Fibroblast of skin of left biceps (primary cell): ENCODE measurements around the gene KLHDC1.
"Not testable (repeated sequence)": the region's sequence is repeated elsewhere in the genome, so short reads cannot be mapped to it uniquely, and the experiment has no call there.

ENCODE experiments used
- DNase-seq, 2 experiments: peaks; one replicate each; pipeline ENCODE4 v3.0.0-alpha.2; 2013; ENCODE audit warnings: low read depth in 2 of 2

KLHDC1 gene

GRCh38 chr14:49692811-49693734 lies at the start of gene KLHDC1:
Gene KLHDC1 (plus strand): TSS chr14:49693120. CDS start chr14:49693195, 75 bp downstream.
- DNase-seq: peak; percentile 34 to 50

- no peak for DNase-seq
Observed at GRCh38 chr14:49653508-49653907, 39.4 kb upstream of the KLHDC1 start.

GRCh38 chr14:49654511-49654910 lies 38.4 kb upstream of the KLHDC1 start:
- no peak for DNase-seq

GRCh38 chr14:49657500-49657899 lies 35.4 kb upstream of the KLHDC1 start:
- DNase-seq: not testable (repeated sequence)

GRCh38 chr14:49659526-49660455 lies 33.1 kb upstream of the KLHDC1 start:
- DNase-seq: no peak

GRCh38 chr14:49670475-49670874 lies 22.4 kb upstream of the KLHDC1 start:
- no peak for DNase-seq

GRCh38 chr14:49673586-49673985 lies 19.3 kb upstream of the KLHDC1 start:
- no peak for DNase-seq

GRCh38 chr14:49677643-49678042 lies 15.3 kb upstream of the KLHDC1 start:
- DNase-seq: no peak

- DNase-seq: no peak
Observed at GRCh38 chr14:49679271-49679670, 13.6 kb upstream of the KLHDC1 start.

GRCh38 chr14:49686425-49686824 lies 6.5 kb upstream of the KLHDC1 start:
- DNase-seq: no peak

- DNase-seq: peak; percentile 30 to 32
Observed at GRCh38 chr14:49687942-49688700, 4.8 kb upstream of the KLHDC1 start, which contains the start of gene POLE2. Gene POLE2 (minus strand): TSS chr14:49688214. CDS start chr14:49688203, 11 bp downstream.

- DNase-seq: no peak
Observed at GRCh38 chr14:49688701-49689030, 4.3 kb upstream of the KLHDC1 start.

- DNase-seq: no peak
Observed at GRCh38 chr14:49691031-49691430, 1.9 kb upstream of the KLHDC1 start.

GRCh38 chr14:49692193-49692757 lies 645 bp upstream of the KLHDC1 start:
- DNase-seq: no peak

- DNase-seq: not testable (repeated sequence)
Observed at GRCh38 chr14:49693735-49694124, 810 bp downstream of the KLHDC1 start.

- no peak for DNase-seq
Observed at GRCh38 chr14:49702725-49703124, 9.8 kb downstream of the KLHDC1 start.

- DNase-seq: no peak
Observed at GRCh38 chr14:49703965-49704364, 11.0 kb downstream of the KLHDC1 start.

- not testable (repeated sequence) for DNase-seq
Observed at GRCh38 chr14:49704471-49704870, 11.6 kb downstream of the KLHDC1 start.

- not testable (repeated sequence) for DNase-seq
Observed at GRCh38 chr14:49710993-49711392, 18.1 kb downstream of the KLHDC1 start.

- no peak for DNase-seq
Observed at GRCh38 chr14:49720744-49721143, 27.8 kb downstream of the KLHDC1 start.

GRCh38 chr14:49721733-49722435 lies 29.0 kb downstream of the KLHDC1 start:
- not testable (repeated sequence) for DNase-seq
